NCI-H2081 treated with DMSO at 0.1 percent for 48 hours (cell line): Measurements from ENCODE around the gene PDLIM4.

Experiments
- DNase-seq: peaks from one replicate; lab custom pipeline; 2025; lab: John Stamatoyannopoulos, UW

PDLIM4 gene

GRCh38 chr5:132283423-132284043 is 26.0 kb downstream of the PDLIM4 start:
- no peak for DNase-seq

GRCh38 chr5:132289097-132289496 is 31.6 kb downstream of the PDLIM4 start:
- DNase-seq, result no peak

- DNase-seq, result no peak
Measured at GRCh38 chr5:132291026-132291425, 33.5 kb downstream of the PDLIM4 start.

- DNase-seq, result peak; percentile 31
Measured at GRCh38 chr5:132293066-132293991, 35.8 kb downstream of the PDLIM4 start.

- no peak for DNase-seq
Measured at GRCh38 chr5:132293992-132294727, 36.7 kb downstream of the PDLIM4 start, which contains the start of gene SLC22A4. TSS of gene SLC22A4 (plus strand) at chr5:132294394. CDS start at chr5:132294617, 223 bp downstream.

GRCh38 chr5:132294728-132295504 is 37.4 kb downstream of the PDLIM4 start:
- no peak for DNase-seq

- no peak for DNase-seq
Measured at GRCh38 chr5:132295505-132296411, 38.3 kb downstream of the PDLIM4 start.

GRCh38 chr5:132296412-132297016 is 39.0 kb downstream of the PDLIM4 start:
- DNase-seq, result no peak

- no peak for DNase-seq
Measured at GRCh38 chr5:132297211-132297940, 39.9 kb downstream of the PDLIM4 start.

- no peak for DNase-seq
Measured at GRCh38 chr5:132298298-132299212, 41.1 kb downstream of the PDLIM4 start.

GRCh38 chr5:132299917-132300316 is 42.4 kb downstream of the PDLIM4 start:
- no peak for DNase-seq

GRCh38 chr5:132300577-132301343 is 43.3 kb downstream of the PDLIM4 start:
- DNase-seq, result no peak

GRCh38 chr5:132301344-132302271 is 44.1 kb downstream of the PDLIM4 start:
- DNase-seq, result no peak

GRCh38 chr5:132302413-132302812 is 44.9 kb downstream of the PDLIM4 start:
- no peak for DNase-seq

- DNase-seq, result no peak
Measured at GRCh38 chr5:132303589-132303988, 46.1 kb downstream of the PDLIM4 start.

GRCh38 chr5:132305420-132305819 is 47.9 kb downstream of the PDLIM4 start:
- no peak for DNase-seq

GRCh38 chr5:132308701-132309100 is 51.2 kb downstream of the PDLIM4 start:
- no peak for DNase-seq
